Ovary (tissue), 9 donors: ENCODE measurements around the gene KRTAP24-1. TPM values are rescaled to one million over a fixed set of nuclear protein-coding genes. Genes with fewer than 3 reads are reported as not detected.

Experiments used
- DNase-seq, 5 donors: peaks; one replicate each; pipeline ENCODE4 v3.0.0-alpha.2; 2019 to 2020
- H3K27ac ChIP-seq, 2 donors: fragments of 200-600 bp; one replicate each; pipeline versions ENCODE4 v1.5.1 to v1.8.0; 2019 to 2022
- H3K27me3 ChIP-seq: fragments of 200-600 bp; one replicate; pipeline ENCODE4 v1.8.0; 2022
- H3K36me3 ChIP-seq: fragments of 200-600 bp; sonication (generic); one replicate; pipeline ENCODE4 v1.5.1; 2019
- H3K4me1 ChIP-seq: one replicate; pipeline ENCODE4 v1.8.1; 2013; ENCODE audit warnings: mild to moderate bottlenecking, moderate library complexity; ENCODE audit not compliant: insufficient read depth
- H3K4me3 ChIP-seq: fragments of 200-600 bp; sonication (generic); one replicate; pipeline ENCODE4 v1.5.1; 2017
- H3K9me3 ChIP-seq, 2 donors: fragments of 200-600 bp in 1 of 2; sonication (generic) in 1 of 2; one replicate each; pipeline versions ENCODE4 v1.5.1 to v1.8.1; 2013 to 2019; ENCODE audit warnings: mild to moderate bottlenecking in 1 of 2, moderate library complexity in 1 of 2
- EP300 ChIP-seq: sonication (generic); formaldehyde crosslinking; IDR thresholded peaks from one replicate; pipeline ENCODE4 v1.6.1; 2017; ENCODE audit warnings: antibody characterized with exemption
- POLR2A ChIP-seq: fragments of 450-650 bp; IDR thresholded peaks from one replicate; pipeline ENCODE4 v1.6.1; 2017; ENCODE audit warnings: antibody characterized with exemption, mild to moderate bottlenecking, moderate library complexity
- WGBS, 3 donors: extraction: QIAGEN DNeasy Blood & Tissue Kit in 1 of 3; methylation state at CpG; one replicate each; pipeline versions ENCODE4 v1.1.5 to v1.1.7; 2013 to 2017; 5-methylcytosine and 5-hydroxymethylcytosine counted together
- intact Hi-C, 4 donors: fragments of 100-400 bp; cut with DNase I; formaldehyde crosslinking; loops; one replicate each; pipeline versions ENCODE4 v1.11.0 to v1.15.1; 2022 to 2023
- polyA plus RNA-seq, 2 donors: library from polyadenylated mRNA; stranded (reverse); fragments of 200-250 nt in 1 of 2; fragments of 350-450 nt in 1 of 2; fragmentation: Illumina TruSeq in 1 of 2; extraction: RNeasy Lipid Tissue Mini Kit (QIAGEN cat#74804) in 1 of 2; gene quantifications; one replicate each; pipeline ENCODE4 v1.2.3, GENCODE V29; 2013 to 2014
- total RNA-seq, 7 donors: library from RNA; depleted of rRNA in 2 of 7; stranded (reverse); fragments of >200 nt in 2 of 7; fragmentation: NEBNext Ultra II Directional in 3 of 7; extraction: Animal tissue kit (Norgen Biotek cat#: 25700) in 3 of 7; gene quantifications; one replicate each; pipeline versions ENCODE4 v1.1.0 to v1.2.4, GENCODE V29; 2016 to 2023
- TF ChIP-seq, protein P1 (sequence below), 3 donors: fragments of 450-650 bp in 2 of 3; fragments of 200-600 bp in 1 of 3; IDR thresholded peaks; one replicate each; pipeline versions ENCODE4 v1.5.1 to v1.8.0; 2016 to 2022; ENCODE audit warnings: antibody characterized with exemption in 3 of 3, mild to moderate bottlenecking in 1 of 3
- donor health status: DM: no; HTN: no; CAD: no; lungs with moderate emphysema.
- donor health status: DM: no; HTN: no; CAD: no.
- donor health status: Bipolar disorder and iron deficiency.
- donor health status: DM: yes; HTN: yes; CAD: no.
- donor health status: DM: no; HTN: no; CAD: no.
- donor health status: DM: yes; HTN: yes; CAD: no.

Gene KRTAP24-1
- total and polyA plus RNA-seq, 9 donors, result not detected

DNA sequence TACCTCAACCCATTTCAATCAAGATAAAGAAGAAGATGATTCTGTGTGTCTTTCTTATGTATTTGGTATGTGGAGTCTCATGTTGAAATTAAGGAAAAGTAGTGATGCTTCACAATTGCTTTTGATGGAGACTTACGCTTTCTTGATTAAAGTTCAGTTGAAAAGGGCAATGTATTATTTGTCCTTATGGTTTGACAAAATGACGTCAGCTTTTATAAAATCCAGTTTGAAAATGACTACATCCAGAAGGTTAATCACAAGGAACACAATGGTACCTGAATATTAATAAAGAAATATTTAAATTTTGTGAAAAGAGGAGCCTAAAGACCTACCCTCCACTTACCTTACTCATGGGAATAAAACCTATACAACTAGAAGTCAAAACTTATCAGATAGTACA, 33.0 kb upstream of the KRTAP24-1 start:
- intact Hi-C loops, result no loop called here
- TF ChIP-seq, protein P1, sequence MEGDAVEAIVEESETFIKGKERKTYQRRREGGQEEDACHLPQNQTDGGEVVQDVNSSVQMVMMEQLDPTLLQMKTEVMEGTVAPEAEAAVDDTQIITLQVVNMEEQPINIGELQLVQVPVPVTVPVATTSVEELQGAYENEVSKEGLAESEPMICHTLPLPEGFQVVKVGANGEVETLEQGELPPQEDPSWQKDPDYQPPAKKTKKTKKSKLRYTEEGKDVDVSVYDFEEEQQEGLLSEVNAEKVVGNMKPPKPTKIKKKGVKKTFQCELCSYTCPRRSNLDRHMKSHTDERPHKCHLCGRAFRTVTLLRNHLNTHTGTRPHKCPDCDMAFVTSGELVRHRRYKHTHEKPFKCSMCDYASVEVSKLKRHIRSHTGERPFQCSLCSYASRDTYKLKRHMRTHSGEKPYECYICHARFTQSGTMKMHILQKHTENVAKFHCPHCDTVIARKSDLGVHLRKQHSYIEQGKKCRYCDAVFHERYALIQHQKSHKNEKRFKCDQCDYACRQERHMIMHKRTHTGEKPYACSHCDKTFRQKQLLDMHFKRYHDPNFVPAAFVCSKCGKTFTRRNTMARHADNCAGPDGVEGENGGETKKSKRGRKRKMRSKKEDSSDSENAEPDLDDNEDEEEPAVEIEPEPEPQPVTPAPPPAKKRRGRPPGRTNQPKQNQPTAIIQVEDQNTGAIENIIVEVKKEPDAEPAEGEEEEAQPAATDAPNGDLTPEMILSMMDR (IDR thresholded peaks at IDR 0.05), result no peak
- WGBS, 3 donors, result 89 to 96% (median 93%) methylated on average over 2 of the region's 2 CpGs

DNA sequence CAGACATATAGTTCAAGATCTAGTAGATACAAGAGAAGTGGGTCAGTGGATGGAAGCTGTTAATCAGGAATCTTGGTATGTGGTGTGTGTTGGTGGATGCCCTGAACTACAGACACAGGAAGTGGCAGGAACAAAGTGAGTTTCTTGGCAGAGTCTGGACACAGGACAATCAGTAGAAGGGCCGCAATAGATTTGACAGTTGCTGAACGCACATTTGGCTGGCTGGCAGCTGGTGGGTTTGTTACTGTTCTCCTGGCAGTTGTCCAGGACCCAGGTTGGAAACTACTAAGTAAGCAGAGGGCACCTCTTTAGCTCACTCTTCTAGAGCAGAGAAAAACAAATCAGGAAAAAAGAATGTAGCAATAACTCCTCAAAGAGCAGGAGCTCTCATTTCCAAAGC, 24.1 kb upstream of the KRTAP24-1 start:
- Histone ChIP-seq H3K36me3 (no peaks in the 10 kb centered on the region), H3K27me3 (no peaks in the 10 kb centered on the region), H3K4me1 (no peaks in the 10 kb centered on the region), H3K4me3 (no peak overlapping the region), H3K27ac (no peak overlapping the region), H3K9me3 (no peaks in the 10 kb centered on the region)
- 32 to 50% (median 37%) methylated on average over 2 of the region's 2 CpGs for WGBS, 3 donors
- DNase-seq, result no peak
- no peak for TF ChIP-seq EP300
- no peak for TF ChIP-seq POLR2A
- TF ChIP-seq, protein P1 (IDR thresholded peaks at IDR 0.05), result no peak
- intact Hi-C loops, result no loop called here

More for the DNA sequence above, 33.0 kb upstream of the KRTAP24-1 start:
- H3K4me3 ChIP-seq, result no peak overlapping the region
- H3K36me3 ChIP-seq, result no peaks in the 10 kb centered on the region
- DNase-seq, result no peak
- no peak overlapping the region for H3K27ac ChIP-seq
- no peaks in the 10 kb centered on the region for H3K9me3 ChIP-seq
- H3K27me3 ChIP-seq, result no peaks in the 10 kb centered on the region
- H3K4me1 ChIP-seq, result no peaks in the 10 kb centered on the region

DNA sequence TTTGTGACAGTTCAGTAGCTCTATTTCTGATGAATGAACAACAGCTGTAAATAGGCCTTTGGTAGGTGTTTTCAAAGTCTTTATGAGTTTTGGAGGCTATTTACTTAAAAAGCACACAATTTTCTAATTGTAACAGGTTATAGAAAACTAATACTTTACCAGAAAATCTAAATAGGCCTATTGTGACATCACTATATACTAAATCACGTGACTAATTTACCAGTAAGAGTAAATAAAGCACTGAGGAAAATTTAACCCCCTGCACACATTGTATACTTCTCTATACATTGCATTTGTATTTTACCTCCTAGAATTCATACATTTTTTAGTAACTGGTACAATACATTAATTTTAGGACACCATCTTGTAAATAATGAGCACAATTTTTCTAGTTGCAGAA, 22.4 kb upstream of the KRTAP24-1 start:
- H3K9me3 ChIP-seq, result no peaks in the 10 kb centered on the region
- no peak for DNase-seq
- no peaks in the 10 kb centered on the region for H3K36me3 ChIP-seq
- intact Hi-C loops, result no loop called here
- H3K4me1 ChIP-seq, result no peaks in the 10 kb centered on the region
- no peak overlapping the region for H3K27ac ChIP-seq
- WGBS, 3 donors, result 33 to 43% (median 33%) methylated on average over 1 of the region's 1 CpG
- TF ChIP-seq, protein P1 (IDR thresholded peaks at IDR 0.05), result no peak
- no peak for TF ChIP-seq POLR2A
- TF ChIP-seq EP300, result no peak
- H3K4me3 ChIP-seq, result no peak overlapping the region
- H3K27me3 ChIP-seq, result no peaks in the 10 kb centered on the region

DNA sequence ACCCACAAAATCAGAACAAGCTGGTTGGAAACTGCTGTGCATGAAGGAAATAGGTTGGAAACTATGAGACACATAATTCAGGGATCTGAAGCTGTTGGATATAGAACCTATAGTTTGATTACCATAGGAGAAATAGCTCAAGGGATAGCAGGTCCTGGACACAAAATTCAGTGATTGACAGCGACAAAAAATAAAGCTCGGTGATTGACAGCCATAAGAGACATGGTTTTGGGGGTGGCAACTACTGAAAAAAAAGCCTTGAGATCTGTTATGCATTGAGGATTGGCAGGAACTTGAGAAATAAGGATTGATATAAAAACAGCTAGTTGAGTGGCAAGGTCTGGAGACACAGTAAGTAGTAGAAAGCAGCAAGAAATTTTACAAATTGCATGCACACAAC, 6.5 kb upstream of the KRTAP24-1 start, which contains the start of gene KRTAP25-1:
Gene KRTAP25-1, minus strand, starts transcription at position 300 of the 400 bp plus-strand sequence. Its CDS starts 24 bp downstream, at position 276.
- no peak for DNase-seq
- WGBS, 3 donors, result 87 to 97% (median 97%) methylated on average over 2 of the region's 2 CpGs
- Histone ChIP-seq H3K9me3 (no peaks in the 10 kb centered on the region), H3K27ac (no peak within 1 kb of the TSS), H3K36me3 (no peaks in the 10 kb centered on the region), H3K27me3 (no peaks in the 10 kb centered on the region), H3K4me1 (no peaks in the 10 kb centered on the region), H3K4me3 (no peak within 1 kb of the TSS)
- intact Hi-C loops, result no loop called here
- TF ChIP-seq, protein P1 (IDR thresholded peaks at IDR 0.05), result no peak
- TF ChIP-seq EP300 (no peak), POLR2A (no peak)
